Heart right ventricle (tissue), 16 donors: ENCODE data around the gene GGNBP2. TPM values are rescaled to one million over a fixed set of nuclear protein-coding genes. Genes with fewer than 3 reads are reported as not detected.
A peak's percentile ranks its signal among the peaks of the same experiment; 100 is the strongest.

ENCODE experiments used
- ATAC-seq, 8 donors: fragments of 200-7000 bp; cut with Tn5 transposase; one replicate each; pipeline ENCODE4 v1.9.1; 2020; ENCODE audit warnings: mild to moderate bottlenecking in 8 of 8, moderate library complexity in 8 of 8, moderate number of reproducible peaks in 1 of 8
- DNase-seq, 2 donors: peaks; one replicate each; pipeline ENCODE4 v3.0.0-alpha.2; 2020
- H3K27ac ChIP-seq, 10 donors: fragments of 200-600 bp; sonication (generic) in 2 of 10; one replicate each; pipeline versions ENCODE4 v1.5.0 to v1.8.0; 2020 to 2022; ENCODE audit warnings: mild to moderate bottlenecking in 3 of 10
- H3K27me3 ChIP-seq, 7 donors: fragments of 200-600 bp; one replicate each; pipeline ENCODE4 v1.8.0; 2021 to 2022; ENCODE audit warnings: mild to moderate bottlenecking in 2 of 7
- H3K36me3 ChIP-seq, 9 donors: fragments of 200-600 bp; sonication (generic) in 1 of 9; one replicate each; pipeline versions ENCODE4 v1.5.0 to v1.8.0; 2020 to 2022; ENCODE audit warnings: mild to moderate bottlenecking in 2 of 9
- H3K4me1 ChIP-seq, 9 donors: fragments of 200-600 bp; sonication (generic) in 1 of 9; one replicate each; pipeline versions ENCODE4 v1.5.0 to v1.8.0; 2020 to 2022; ENCODE audit warnings: mild to moderate bottlenecking in 4 of 9
- H3K4me3 ChIP-seq, 10 donors: fragments of 200-600 bp; sonication (generic) in 2 of 10; one replicate each; pipeline versions ENCODE4 v1.5.0 to v1.8.0; 2020 to 2022; ENCODE audit warnings: mild to moderate bottlenecking in 7 of 10, moderate library complexity in 2 of 10
- H3K9me3 ChIP-seq, 11 donors: fragments of 200-600 bp in 10 of 11; sonication (generic) in 2 of 11; one replicate each; pipeline versions ENCODE4 v1.5.0 to v1.8.0; 2013 to 2022; ENCODE audit warnings: mild to moderate bottlenecking in 2 of 11, control low read depth in 1 of 11, moderate library complexity in 1 of 11
- CTCF ChIP-seq, 9 donors: fragments of 200-600 bp; sonication (generic) in 2 of 9; IDR thresholded peaks; one replicate each; pipeline versions ENCODE4 v1.5.0 to v1.8.0; 2021 to 2022; ENCODE audit warnings: antibody characterized with exemption in 9 of 9, mild to moderate bottlenecking in 5 of 9, moderate library complexity in 1 of 9
- WGBS, 2 donors: extraction: QIAGEN DNeasy Blood & Tissue Kit; methylation state at CpG; one replicate each; pipeline ENCODE4 v1.1.7; 2013; ENCODE audit warnings: inconsistent platforms in 1 of 2; 5-methylcytosine and 5-hydroxymethylcytosine counted together
- intact Hi-C, 10 donors: fragments of 100-400 bp; cut with DNase I; formaldehyde crosslinking; loops; one replicate each; pipeline versions ENCODE4 v1.11.1 to v1.14.2; 2022
- polyA plus RNA-seq, 2 donors: library from polyadenylated mRNA; stranded (reverse); fragments of 200-250 nt; gene quantifications; one replicate each; pipeline ENCODE4 v1.2.3, GENCODE V29; 2013
- total RNA-seq, 10 donors: library from RNA; stranded (reverse); fragmentation: NEBNext Ultra II Directional in 3 of 10; extraction: Animal tissue kit (Norgen Biotek cat#: 25700) in 3 of 10; gene quantifications; one replicate each; pipeline versions ENCODE4 v1.2.1 to v1.2.4, GENCODE V29; 2021 to 2023
- donor health status: Arrhythmogenic right ventricular cardiomyopathy.
- donor health status: ischemic (EF 13 %, LVEDD 7.1; RV severe dilation, severe dysfunction).
- donor health status: healthy with polysubstance abuse.
- donor health status: DM: no; HTN: yes; CAD: no.
- donor health status: DM: no; HTN: no; CAD: no.
- donor health status: ischemic (EF 25% LVEDD 6.9; RV normal size, moderate dysfunction).
- donor health status: ischemic (EF 25% LVEDD 5.7; RV mildly dilated, moderate dysfunction).
- donor health status: healthy.
- donor health status: DM: yes; HTN: yes; CAD: no.
- donor health status: Ischemic cardiomyopathy.
- donor health status: ischemic (EF 35%, LVEDD 5.7; RV mildly dilated, moderate dysfunction).
- donor health status: nonischemic (EF 11% LVEDD 7.7; RV severe dilation, severe dysfunction).
- donor health status: DM: yes; HTN: yes; CAD: no.
- donor health status: PGD.
- donor health status: ischemic (EF 29% LVEDD 5.4; RV normal size, mild dysfunction).
- donor health status: nonischemic (EF 23%, LVEDD 6.1; RV moderate dilation, normal function).

The GGNBP2 gene
- total and polyA plus RNA-seq, 12 donors: 25.9 to 51.2 (median 45.8) TPM

- no peak overlapping the region for H3K27ac ChIP-seq
- H3K9me3 ChIP-seq: no peaks in the 10 kb centered on the region
- DNase-seq (no peak), ATAC-seq (no peak)
- intact Hi-C loops: loop anchor here in 7 of 10 donors (5.0 to 10.0 kb wide), 5 partner anchors 43 to 105 kb away; partner anchors contain the start of genes MYO19 (in 2 of the 7), PIGW (in 2 of the 7), GGNBP2 (in 1 of the 7) and ZNHIT3 (in 1 of the 7)
- peaks cover 0 to 33% (median 20%) of the 10 kb centered on the region in 9 donors for H3K4me1 ChIP-seq
- TF ChIP-seq CTCF (IDR thresholded peaks at IDR 0.05): no peak
- no peak overlapping the region for H3K4me3 ChIP-seq
- H3K27me3 ChIP-seq: no peaks in the 10 kb centered on the region
- peaks cover 0 to 54% (median 38%) of the 10 kb centered on the region in 9 donors for H3K36me3 ChIP-seq
- WGBS, 2 donors: 75 to 83% methylated on average over 2 of the region's 2 CpGs
These were observed 45.4 kb downstream of the GGNBP2 start for GRCh38 chr17:36590082-36590481.

- DNase-seq (peak; percentile 84 to 90), ATAC-seq (peak; percentile 94 to 99 (median 95))
- peak within 1 kb of the TSS in 9 of 10 donors; percentile 72 to 86 (median 80) for H3K27ac ChIP-seq
- H3K9me3 ChIP-seq: no peaks in the 10 kb centered on the region
- H3K4me1 ChIP-seq: peaks cover 0 to 33% (median 20%) of the 10 kb centered on the region in 9 donors
- H3K36me3 ChIP-seq: peaks cover 0 to 40% (median 24%) of the 10 kb centered on the region in 9 donors
- intact Hi-C loops: loop anchor here in 8 of 10 donors (1.0 to 10.0 kb wide), 7 partner anchors 10 to 107 kb away; partner anchors contain the start of genes MYO19 (in 3 of the 8), PIGW (in 3 of the 8), GGNBP2 (in 1 of the 8) and MRM1 (in 1 of the 8)
- peak within 1 kb of the TSS; percentile 59 to 98 (median 91) for H3K4me3 ChIP-seq
- WGBS, 2 donors: 1% methylated on average over 68 to 87 of the region's 87 CpGs
- no peaks in the 10 kb centered on the region for H3K27me3 ChIP-seq
- TF ChIP-seq CTCF (IDR thresholded peaks at IDR 0.05): peak in 3 of 9 donors; percentile 6 to 36 (median 29)
These were observed 47.0 kb downstream of the GGNBP2 start, which contains the start of gene DHRS11 for GRCh38 chr17:36591434-36592315. TSS of gene DHRS11 (plus strand) at chr17:36591879. CDS start at chr17:36592010, 131 bp downstream.

- ATAC-seq (peak in 7 of 8 donors; percentile 2 to 33 (median 25)), DNase-seq (peak in 1 of 2 donors; percentile 23)
- peak overlapping the region in 8 of 10 donors; percentile 72 to 86 (median 82) for H3K27ac ChIP-seq
- H3K9me3 ChIP-seq: no peaks in the 10 kb centered on the region
- H3K27me3 ChIP-seq: no peaks in the 10 kb centered on the region
- intact Hi-C loops: loop anchor here in 8 of 10 donors (2.0 to 10.0 kb wide), 6 partner anchors 45 to 108 kb away; partner anchors contain the start of genes MYO19 (in 3 of the 8), PIGW (in 3 of the 8), GGNBP2 (in 1 of the 8) and ZNHIT3 (in 1 of the 8)
- peak overlapping the region; percentile 59 to 98 (median 91) for H3K4me3 ChIP-seq
- H3K4me1 ChIP-seq: peaks cover 0 to 33% (median 20%) of the 10 kb centered on the region in 9 donors
- no peak for TF ChIP-seq CTCF (IDR thresholded peaks at IDR 0.05)
- WGBS, 2 donors: 3 to 6% methylated on average over 19 to 20 of the region's 20 CpGs
- H3K36me3 ChIP-seq: peaks cover 0 to 38% (median 18%) of the 10 kb centered on the region in 9 donors
These were observed 47.6 kb downstream of the GGNBP2 start for GRCh38 chr17:36592316-36592715.
